ENCODE results near the gene ARSG.

DNA sequence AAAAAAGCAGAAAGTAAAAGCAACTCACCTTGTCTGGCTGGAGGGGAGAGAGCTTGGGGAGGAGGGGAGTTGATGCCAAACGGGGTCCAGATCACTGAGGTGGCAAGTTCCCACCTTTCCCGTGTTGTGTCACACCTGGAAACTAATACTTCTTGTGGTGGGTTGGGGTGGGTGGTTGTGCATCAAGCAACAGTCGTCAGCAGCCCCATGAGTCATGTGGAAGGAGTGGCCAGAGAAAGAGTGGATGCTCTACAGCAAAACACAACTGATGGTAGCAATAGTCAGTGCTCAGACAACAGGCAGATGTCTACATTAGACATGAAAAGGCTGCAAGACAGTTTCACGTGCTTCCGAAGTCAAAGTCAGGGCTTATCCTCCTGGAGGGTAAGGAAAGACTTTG is 35.4 kb downstream of the ARSG start:
- TF ChIP-seq LEF1 (IDR thresholded peaks at IDR 0.05; ENCODE audit: borderline replicate concordance) (no peak), SP1 (IDR thresholded peaks at IDR 0.05) (no peak), FOXK2 (IDR thresholded peaks at IDR 0.05) (no peak), ELF4 (IDR thresholded peaks at IDR 0.05) (no peak), ZNF384 (IDR thresholded peaks at IDR 0.05) (no peak), SUZ12 (IDR thresholded peaks at IDR 0.05) (no peak), TARDBP (IDR thresholded peaks at IDR 0.05) (no peak)
- TF ChIP-seq, protein P1, sequence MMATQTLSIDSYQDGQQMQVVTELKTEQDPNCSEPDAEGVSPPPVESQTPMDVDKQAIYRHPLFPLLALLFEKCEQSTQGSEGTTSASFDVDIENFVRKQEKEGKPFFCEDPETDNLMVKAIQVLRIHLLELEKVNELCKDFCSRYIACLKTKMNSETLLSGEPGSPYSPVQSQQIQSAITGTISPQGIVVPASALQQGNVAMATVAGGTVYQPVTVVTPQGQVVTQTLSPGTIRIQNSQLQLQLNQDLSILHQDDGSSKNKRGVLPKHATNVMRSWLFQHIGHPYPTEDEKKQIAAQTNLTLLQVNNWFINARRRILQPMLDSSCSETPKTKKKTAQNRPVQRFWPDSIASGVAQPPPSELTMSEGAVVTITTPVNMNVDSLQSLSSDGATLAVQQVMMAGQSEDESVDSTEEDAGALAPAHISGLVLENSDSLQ (IDR thresholded peaks at IDR 0.05): no peak
